ENCODE data around the gene CSNK2B. TPM values are rescaled to one million over a fixed set of nuclear protein-coding genes. Genes with fewer than 3 reads are reported as not detected.
A peak's percentile ranks its signal among the peaks of the same experiment; 100 is the strongest.

CSNK2B gene
- total and polyA plus RNA-seq, 9 of the 15 experiments (the other 6 are each of a cell fraction or from before 2014, with no cell fraction given), result 120 to 1,126 (median 529) TPM

DNA sequence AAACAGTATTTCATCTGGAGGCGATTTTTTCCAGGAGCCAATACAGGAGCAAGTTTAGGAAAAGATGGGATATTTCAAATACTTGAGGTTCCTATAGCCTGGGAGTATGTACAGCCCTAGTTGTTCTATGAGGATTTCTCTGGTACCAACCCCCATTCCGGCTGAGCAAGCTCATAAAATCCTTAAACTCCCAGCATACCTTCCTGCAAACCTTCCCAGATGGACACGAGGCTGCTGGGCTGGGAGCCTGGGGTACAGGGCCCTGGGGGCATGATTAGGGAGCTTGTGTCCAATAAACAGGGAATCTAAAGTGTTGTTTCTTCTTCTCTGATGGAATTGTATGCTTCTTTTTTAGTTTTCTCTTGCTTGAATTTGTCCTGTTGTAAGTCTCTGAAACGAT, 43.9 kb upstream of the CSNK2B start:
- FAIRE-seq, result no peak

More for the DNA sequence above, 43.9 kb upstream of the CSNK2B start:
- H3K4me2 ChIP-seq (ENCODE audit: insufficient read depth, low read length), result peak overlapping the region; percentile 99
- no peaks in the 10 kb centered on the region for H3K27me3 ChIP-seq (ENCODE audit: control insufficient read depth in 2 of 2, insufficient read depth in 2 of 2, low read length in 2 of 2)
- H3K9ac ChIP-seq (ENCODE audit: insufficient read depth in 1 of 2, low read depth in 2 of 2, low read length in 2 of 2), result peak overlapping the region; percentile 98 to 99
- peak overlapping the region; percentile 96 for H3K4me3 ChIP-seq
- POLR2A ChIA-PET, result interaction anchor here (0.6 to 12.4 kb wide), 21 partner anchors 9 to 1350 kb away, joined by 3 to 274 read pairs (median 4); partner anchors contain the start of genes APOM, BAG6, C6orf47 and DDX39B
- peak overlapping the region; percentile 98 for H3K27ac ChIP-seq (ENCODE audit: extremely low read depth, low read depth, low read length)
- DNase-seq (ENCODE audit: extremely low read depth in 1 of 4, low spot score in 3 of 4), result no peak
- peaks cover 61% of the 10 kb centered on the region for H3K36me3 ChIP-seq (ENCODE audit: control insufficient read depth, insufficient read depth, low read length)
- TF ChIP-seq TFAM (CRISPR knock-in tag; conservative IDR thresholded peaks at IDR 0.05) (no peak), ETS2 (tag; IDR thresholded peaks at IDR 0.05; ENCODE audit: borderline replicate concordance, poor library complexity, severe bottlenecking) (no peak), HDAC8 (tag; IDR thresholded peaks at IDR 0.05) (no peak), HNRNPK (IDR thresholded peaks at IDR 0.05; ENCODE audit: low read depth, low read length, poor library complexity, severe bottlenecking) (no peak), L3MBTL2 (IDR thresholded peaks at IDR 0.05) (no peak)
- TF ChIP-seq, protein P1, sequence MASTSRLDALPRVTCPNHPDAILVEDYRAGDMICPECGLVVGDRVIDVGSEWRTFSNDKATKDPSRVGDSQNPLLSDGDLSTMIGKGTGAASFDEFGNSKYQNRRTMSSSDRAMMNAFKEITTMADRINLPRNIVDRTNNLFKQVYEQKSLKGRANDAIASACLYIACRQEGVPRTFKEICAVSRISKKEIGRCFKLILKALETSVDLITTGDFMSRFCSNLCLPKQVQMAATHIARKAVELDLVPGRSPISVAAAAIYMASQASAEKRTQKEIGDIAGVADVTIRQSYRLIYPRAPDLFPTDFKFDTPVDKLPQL (IDR thresholded peaks at IDR 0.05; ENCODE audit: extremely low read depth, insufficient read length), result no peak
- TF ChIP-seq, protein P2, sequence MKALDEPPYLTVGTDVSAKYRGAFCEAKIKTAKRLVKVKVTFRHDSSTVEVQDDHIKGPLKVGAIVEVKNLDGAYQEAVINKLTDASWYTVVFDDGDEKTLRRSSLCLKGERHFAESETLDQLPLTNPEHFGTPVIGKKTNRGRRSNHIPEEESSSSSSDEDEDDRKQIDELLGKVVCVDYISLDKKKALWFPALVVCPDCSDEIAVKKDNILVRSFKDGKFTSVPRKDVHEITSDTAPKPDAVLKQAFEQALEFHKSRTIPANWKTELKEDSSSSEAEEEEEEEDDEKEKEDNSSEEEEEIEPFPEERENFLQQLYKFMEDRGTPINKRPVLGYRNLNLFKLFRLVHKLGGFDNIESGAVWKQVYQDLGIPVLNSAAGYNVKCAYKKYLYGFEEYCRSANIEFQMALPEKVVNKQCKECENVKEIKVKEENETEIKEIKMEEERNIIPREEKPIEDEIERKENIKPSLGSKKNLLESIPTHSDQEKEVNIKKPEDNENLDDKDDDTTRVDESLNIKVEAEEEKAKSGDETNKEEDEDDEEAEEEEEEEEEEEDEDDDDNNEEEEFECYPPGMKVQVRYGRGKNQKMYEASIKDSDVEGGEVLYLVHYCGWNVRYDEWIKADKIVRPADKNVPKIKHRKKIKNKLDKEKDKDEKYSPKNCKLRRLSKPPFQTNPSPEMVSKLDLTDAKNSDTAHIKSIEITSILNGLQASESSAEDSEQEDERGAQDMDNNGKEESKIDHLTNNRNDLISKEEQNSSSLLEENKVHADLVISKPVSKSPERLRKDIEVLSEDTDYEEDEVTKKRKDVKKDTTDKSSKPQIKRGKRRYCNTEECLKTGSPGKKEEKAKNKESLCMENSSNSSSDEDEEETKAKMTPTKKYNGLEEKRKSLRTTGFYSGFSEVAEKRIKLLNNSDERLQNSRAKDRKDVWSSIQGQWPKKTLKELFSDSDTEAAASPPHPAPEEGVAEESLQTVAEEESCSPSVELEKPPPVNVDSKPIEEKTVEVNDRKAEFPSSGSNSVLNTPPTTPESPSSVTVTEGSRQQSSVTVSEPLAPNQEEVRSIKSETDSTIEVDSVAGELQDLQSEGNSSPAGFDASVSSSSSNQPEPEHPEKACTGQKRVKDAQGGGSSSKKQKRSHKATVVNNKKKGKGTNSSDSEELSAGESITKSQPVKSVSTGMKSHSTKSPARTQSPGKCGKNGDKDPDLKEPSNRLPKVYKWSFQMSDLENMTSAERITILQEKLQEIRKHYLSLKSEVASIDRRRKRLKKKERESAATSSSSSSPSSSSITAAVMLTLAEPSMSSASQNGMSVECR (CRISPR knock-in tag; IDR thresholded peaks at IDR 0.05), result no peak
- ATAC-seq, result no peak
- peaks cover 62% of the 10 kb centered on the region for H3K79me2 ChIP-seq (ENCODE audit: control insufficient read depth, insufficient read depth, low read length)
- in situ Hi-C loops (cut with MboI), result no loop called here
- no peaks in the 10 kb centered on the region for H3K9me3 ChIP-seq (replicated peaks; ENCODE audit: control insufficient read depth, insufficient read depth, low read depth, low read length)
- CTCF ChIA-PET (ENCODE audit: low intra/inter-chr PET ratio), result no interaction called here
- intact Hi-C loops (cut with micrococcal nuclease), result no loop called here
- BruUV-seq (replicated peaks), result no TSS peak
- H3K4me1 ChIP-seq (replicated peaks in 1 of 2; ENCODE audit: control insufficient read depth in 2 of 2, insufficient read depth in 2 of 2, low read length in 2 of 2), result peaks cover 13 to 25% of the 10 kb centered on the region in 2 experiments
- WGBS (ENCODE audit: insufficient coverage, low coverage, missing lambda C conversion rate), result 1% methylated on average over 4 of the region's 4 CpGs
- peaks cover 12% of the 10 kb centered on the region for H3K9me1 ChIP-seq (ENCODE audit: control insufficient read depth, insufficient read depth, low read length)
- H4K20me1 ChIP-seq (replicated peaks; ENCODE audit: control insufficient read depth, insufficient read depth, low read length), result peaks cover 22% of the 10 kb centered on the region; the same call in 1 of the 2 replicates
- H2AFZ ChIP-seq (ENCODE audit: low read depth, low read length), result no peak overlapping the region
